NCI-H128 (cell line): Measurements from ENCODE around the gene CXCL17.

ENCODE experiments used
- DNase-seq: peaks from one replicate; lab custom pipeline; 2025; ENCODE audit not compliant: unreplicated experiment; lab: John Stamatoyannopoulos, UW

Gene CXCL17

GRCh38 chr19:42401365-42402303 lies 41.1 kb downstream of the CXCL17 start:
- peak; percentile 60 for DNase-seq

- DNase-seq, result no peak
These were observed 42.3 kb downstream of the CXCL17 start for GRCh38 chr19:42400404-42400803.

- no peak for DNase-seq
These were observed 45.2 kb downstream of the CXCL17 start for GRCh38 chr19:42397263-42398166.

- peak; percentile 98 for DNase-seq
These were observed 46.1 kb downstream of the CXCL17 start for GRCh38 chr19:42396381-42397262.

GRCh38 chr19:42394751-42395150 lies 48.0 kb downstream of the CXCL17 start:
- DNase-seq, result no peak

- no peak for DNase-seq
These were observed 50.6 kb downstream of the CXCL17 start for GRCh38 chr19:42392165-42392564.

GRCh38 chr19:42389899-42390298 lies 52.8 kb downstream of the CXCL17 start, which contains the start of gene CNFN:
TSS of gene CNFN (minus strand) at chr19:42390297. CDS start at chr19:42389037, 1,260 bp downstream.
- no peak for DNase-seq

GRCh38 chr19:42388851-42389489 lies 53.8 kb downstream of the CXCL17 start:
- no peak for DNase-seq

GRCh38 chr19:42386974-42387707 lies 55.6 kb downstream of the CXCL17 start:
- peak; percentile 42 for DNase-seq

GRCh38 chr19:42380155-42380554 lies 62.6 kb downstream of the CXCL17 start:
- DNase-seq, result no peak
